ENCODE data around the gene MRPS24.
"Not testable (repeated sequence)": the region's sequence is repeated elsewhere in the genome, so short reads cannot be mapped to it uniquely, and the experiment has no call there.

Gene MRPS24

GRCh38 chr7:43834463-43835251, 34.7 kb downstream of the MRPS24 start:
- Histone ChIP-seq H3K4me2 (ENCODE audit: low read length) (peak overlapping the region; percentile 74), H3K9me3 (ENCODE audit: insufficient read depth, low read length) (peaks cover 6% of the 10 kb centered on the region; the same call in 1 of the 2 replicates), H4K20me1 (ENCODE audit: insufficient read depth, low read length) (no peaks in the 10 kb centered on the region), H3K27me3 (ENCODE audit: low read depth, low read length) (no peaks in the 10 kb centered on the region), H3K4me3 (ENCODE audit: low read length) (peak overlapping the region; percentile 72), H2AFZ (ENCODE audit: low read depth, low read length) (peak overlapping the region; percentile 75), H3K27ac (ENCODE audit: low read length) (peak overlapping the region; percentile 12; the same call in 1 of the 2 replicates), H3K79me2 (ENCODE audit: low read length) (no peaks in the 10 kb centered on the region), H3K9ac (ENCODE audit: low read length) (peak overlapping the region; percentile 44; the same call in 1 of the 2 replicates), H3K36me3 (replicated peaks; ENCODE audit: low read depth, low read length) (peaks cover 4% of the 10 kb centered on the region), H3K4me1 (ENCODE audit: low read length) (peaks cover 24% of the 10 kb centered on the region)
- TF ChIP-seq EZH2phosphoT487 (IDR thresholded peaks at IDR 0.05; ENCODE audit: low read depth) = no peak
- TF ChIP-seq, protein P1, sequence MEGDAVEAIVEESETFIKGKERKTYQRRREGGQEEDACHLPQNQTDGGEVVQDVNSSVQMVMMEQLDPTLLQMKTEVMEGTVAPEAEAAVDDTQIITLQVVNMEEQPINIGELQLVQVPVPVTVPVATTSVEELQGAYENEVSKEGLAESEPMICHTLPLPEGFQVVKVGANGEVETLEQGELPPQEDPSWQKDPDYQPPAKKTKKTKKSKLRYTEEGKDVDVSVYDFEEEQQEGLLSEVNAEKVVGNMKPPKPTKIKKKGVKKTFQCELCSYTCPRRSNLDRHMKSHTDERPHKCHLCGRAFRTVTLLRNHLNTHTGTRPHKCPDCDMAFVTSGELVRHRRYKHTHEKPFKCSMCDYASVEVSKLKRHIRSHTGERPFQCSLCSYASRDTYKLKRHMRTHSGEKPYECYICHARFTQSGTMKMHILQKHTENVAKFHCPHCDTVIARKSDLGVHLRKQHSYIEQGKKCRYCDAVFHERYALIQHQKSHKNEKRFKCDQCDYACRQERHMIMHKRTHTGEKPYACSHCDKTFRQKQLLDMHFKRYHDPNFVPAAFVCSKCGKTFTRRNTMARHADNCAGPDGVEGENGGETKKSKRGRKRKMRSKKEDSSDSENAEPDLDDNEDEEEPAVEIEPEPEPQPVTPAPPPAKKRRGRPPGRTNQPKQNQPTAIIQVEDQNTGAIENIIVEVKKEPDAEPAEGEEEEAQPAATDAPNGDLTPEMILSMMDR (IDR thresholded peaks at IDR 0.05; ENCODE audit: low read depth, low read length) = no peak

DNA sequence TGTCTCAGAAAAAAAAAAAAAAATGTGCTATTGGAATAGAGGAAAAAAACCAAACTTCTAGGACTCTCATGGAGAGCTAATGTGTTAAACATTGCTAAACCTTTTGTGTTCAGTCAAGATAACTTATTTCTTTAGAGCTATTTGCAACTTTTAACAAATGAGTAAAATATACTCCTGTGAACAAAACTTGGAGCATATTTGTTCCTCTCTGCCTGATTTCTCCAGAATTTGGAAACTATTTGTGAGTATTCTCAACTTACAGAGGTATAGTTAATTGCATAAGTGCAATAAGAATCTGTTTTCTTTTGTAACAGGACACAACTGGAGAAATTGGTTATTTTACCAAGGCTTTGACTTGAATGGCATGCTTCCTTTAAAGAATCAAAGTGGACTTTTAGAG, 38.4 kb downstream of the MRPS24 start:
- not testable (repeated sequence) for H3K9ac ChIP-seq (ENCODE audit: low read length); H3K9me3 ChIP-seq (ENCODE audit: insufficient read depth, low read length)
- H3K4me1 ChIP-seq (ENCODE audit: low read length) = peaks cover 20% of the 10 kb centered on the region

DNA sequence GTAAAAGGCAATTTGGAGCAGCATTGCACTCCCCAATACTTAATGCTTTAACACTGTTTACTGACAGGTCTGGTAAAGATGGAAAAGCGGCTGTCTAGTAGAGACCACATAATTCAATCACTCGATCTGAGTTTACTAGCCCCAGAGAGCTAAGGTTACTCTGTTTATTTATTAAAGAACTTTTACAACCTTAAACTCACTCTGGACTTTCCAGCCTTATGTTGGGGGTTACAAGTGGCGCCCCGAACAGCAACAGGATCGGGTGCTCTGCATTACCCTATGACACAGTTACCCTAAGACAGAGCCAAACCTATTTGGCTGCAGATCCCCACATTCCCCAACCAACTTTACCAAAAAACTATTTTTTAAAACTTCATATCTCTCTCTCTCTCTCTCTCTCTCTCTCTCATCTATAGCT, 43.9 kb downstream of the MRPS24 start:
- Histone ChIP-seq H2AFZ (ENCODE audit: low read depth, low read length) (no peak overlapping the region), H3K27ac (ENCODE audit: low read length) (no peak overlapping the region), H3K9me3 (ENCODE audit: insufficient read depth, low read length) (no peaks in the 10 kb centered on the region), H3K36me3 (replicated peaks; ENCODE audit: low read depth, low read length) (no peaks in the 10 kb centered on the region), H3K4me3 (ENCODE audit: low read length) (no peak overlapping the region), H3K79me2 (ENCODE audit: low read length) (no peaks in the 10 kb centered on the region), H3K4me1 (ENCODE audit: low read length) (peaks cover 25% of the 10 kb centered on the region), H3K9ac (ENCODE audit: low read length) (no peak overlapping the region), H4K20me1 (ENCODE audit: insufficient read depth, low read length) (no peaks in the 10 kb centered on the region), H3K4me2 (ENCODE audit: low read length) (no peak overlapping the region), H3K27me3 (ENCODE audit: low read depth, low read length) (peaks cover 6% of the 10 kb centered on the region; the same call in 1 of the 2 replicates)
- no peak for TF ChIP-seq EZH2phosphoT487 (IDR thresholded peaks at IDR 0.05; ENCODE audit: low read depth)
- TF ChIP-seq, protein P1 (IDR thresholded peaks at IDR 0.05; ENCODE audit: low read depth, low read length) = no peak

More for the DNA sequence above, 38.4 kb downstream of the MRPS24 start:
- H3K4me2 ChIP-seq (ENCODE audit: low read length); H2AFZ ChIP-seq (ENCODE audit: low read depth, low read length); H3K36me3 ChIP-seq (replicated peaks; ENCODE audit: low read depth, low read length); H3K27ac ChIP-seq (ENCODE audit: low read length); H4K20me1 ChIP-seq (ENCODE audit: insufficient read depth, low read length); H3K27me3 ChIP-seq (ENCODE audit: low read depth, low read length); H3K79me2 ChIP-seq (ENCODE audit: low read length); H3K4me3 ChIP-seq (ENCODE audit: low read length): not testable (repeated sequence)

GRCh38 chr7:43824963-43825362, 44.4 kb downstream of the MRPS24 start:
- H4K20me1 ChIP-seq (ENCODE audit: insufficient read depth, low read length) = no peaks in the 10 kb centered on the region
- no peak overlapping the region for H2AFZ ChIP-seq (ENCODE audit: low read depth, low read length)
- TF ChIP-seq EZH2phosphoT487 (IDR thresholded peaks at IDR 0.05; ENCODE audit: low read depth) = no peak
- TF ChIP-seq, protein P1 (IDR thresholded peaks at IDR 0.05; ENCODE audit: low read depth, low read length) = no peak
- no peak overlapping the region for H3K27ac ChIP-seq (ENCODE audit: low read length)
- H3K27me3 ChIP-seq (ENCODE audit: low read depth, low read length) = peaks cover 6% of the 10 kb centered on the region; the same call in 1 of the 2 replicates
- peaks cover 25% of the 10 kb centered on the region for H3K4me1 ChIP-seq (ENCODE audit: low read length)
- no peaks in the 10 kb centered on the region for H3K79me2 ChIP-seq (ENCODE audit: low read length)
- H3K4me3 ChIP-seq (ENCODE audit: low read length) = no peak overlapping the region
- H3K9ac ChIP-seq (ENCODE audit: low read length) = no peak overlapping the region
- H3K36me3 ChIP-seq (replicated peaks; ENCODE audit: low read depth, low read length) = no peaks in the 10 kb centered on the region
- peak overlapping the region; percentile 30; the same call in 1 of the 2 replicates for H3K4me2 ChIP-seq (ENCODE audit: low read length)
- H3K9me3 ChIP-seq (ENCODE audit: insufficient read depth, low read length) = no peaks in the 10 kb centered on the region

DNA sequence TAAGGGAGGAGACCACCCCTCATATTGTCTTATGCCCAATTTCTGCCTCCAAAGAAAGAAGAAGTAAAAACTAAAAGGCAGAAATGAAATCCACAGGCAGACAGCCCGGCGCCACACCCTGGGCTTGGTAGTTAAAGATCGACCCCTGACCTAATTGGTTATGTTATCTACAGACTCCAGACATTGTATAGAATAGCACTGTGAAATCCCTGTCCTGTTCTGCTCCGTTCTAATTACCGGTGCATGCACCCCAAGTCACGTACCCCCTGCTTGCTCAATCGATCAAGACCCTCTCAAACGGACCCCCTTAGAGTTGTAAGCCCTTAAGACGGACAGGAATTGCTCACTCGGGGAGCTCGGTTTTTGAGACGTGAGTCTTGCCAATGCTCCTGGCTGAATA, 44.8 kb downstream of the MRPS24 start:
- not testable (repeated sequence) for H3K9ac ChIP-seq (ENCODE audit: low read length); H2AFZ ChIP-seq (ENCODE audit: low read depth, low read length); H3K27me3 ChIP-seq (ENCODE audit: low read depth, low read length); H3K27ac ChIP-seq (ENCODE audit: low read length); H3K36me3 ChIP-seq (replicated peaks; ENCODE audit: low read depth, low read length); H3K4me3 ChIP-seq (ENCODE audit: low read length); H4K20me1 ChIP-seq (ENCODE audit: insufficient read depth, low read length); H3K9me3 ChIP-seq (ENCODE audit: insufficient read depth, low read length); H3K79me2 ChIP-seq (ENCODE audit: low read length)
- Histone ChIP-seq H3K4me1 (ENCODE audit: low read length) (peaks cover 25% of the 10 kb centered on the region), H3K4me2 (ENCODE audit: low read length) (peak overlapping the region; percentile 30)
